Gastrocnemius medialis (tissue), 4 donors: Measurements from ENCODE around the gene ELP2.

ENCODE experiments used
- POLR2A ChIP-seq, 2 donors: fragments of 450-650 bp; IDR thresholded peaks; one replicate each; pipeline ENCODE4 v1.6.1; 2017; ENCODE audit warnings: antibody characterized with exemption in 2 of 2, mild to moderate bottlenecking in 2 of 2, moderate library complexity in 2 of 2
- TF ChIP-seq, protein P1 (sequence below), 5 experiments: fragments of 450-650 bp in 3 of 5; fragments of 200-600 bp in 2 of 5; sonication (generic) in 2 of 5; IDR thresholded peaks in 4 of 5; conservative IDR thresholded peaks in 1 of 5; 1 replicate in 4 of 5; 2 replicates in 1 of 5; pipeline ENCODE4 v1.5.1; 2016 to 2019; ENCODE audit warnings: antibody characterized with exemption in 5 of 5, mild to moderate bottlenecking in 3 of 5, moderate library complexity in 3 of 5

DNA sequence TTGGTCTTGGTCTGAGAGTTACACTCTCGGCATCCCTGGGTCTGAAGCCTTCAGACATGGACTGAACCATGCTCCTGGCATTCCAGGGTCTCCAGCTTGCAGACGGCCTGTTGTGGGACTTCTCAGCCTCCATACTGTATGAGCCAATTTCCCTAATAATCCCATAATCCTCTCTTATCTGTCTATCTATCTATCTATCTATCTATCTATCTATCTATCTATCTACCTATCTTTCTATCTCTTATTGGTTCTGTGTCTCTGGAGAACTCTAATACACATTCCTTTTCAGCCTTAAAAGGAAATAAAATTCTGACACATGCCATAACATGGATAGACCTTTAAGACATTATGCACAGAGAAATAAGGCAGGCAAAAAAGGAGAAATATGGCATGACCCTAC lies 24.9 kb upstream of the ELP2 start:
- TF ChIP-seq, protein P1, sequence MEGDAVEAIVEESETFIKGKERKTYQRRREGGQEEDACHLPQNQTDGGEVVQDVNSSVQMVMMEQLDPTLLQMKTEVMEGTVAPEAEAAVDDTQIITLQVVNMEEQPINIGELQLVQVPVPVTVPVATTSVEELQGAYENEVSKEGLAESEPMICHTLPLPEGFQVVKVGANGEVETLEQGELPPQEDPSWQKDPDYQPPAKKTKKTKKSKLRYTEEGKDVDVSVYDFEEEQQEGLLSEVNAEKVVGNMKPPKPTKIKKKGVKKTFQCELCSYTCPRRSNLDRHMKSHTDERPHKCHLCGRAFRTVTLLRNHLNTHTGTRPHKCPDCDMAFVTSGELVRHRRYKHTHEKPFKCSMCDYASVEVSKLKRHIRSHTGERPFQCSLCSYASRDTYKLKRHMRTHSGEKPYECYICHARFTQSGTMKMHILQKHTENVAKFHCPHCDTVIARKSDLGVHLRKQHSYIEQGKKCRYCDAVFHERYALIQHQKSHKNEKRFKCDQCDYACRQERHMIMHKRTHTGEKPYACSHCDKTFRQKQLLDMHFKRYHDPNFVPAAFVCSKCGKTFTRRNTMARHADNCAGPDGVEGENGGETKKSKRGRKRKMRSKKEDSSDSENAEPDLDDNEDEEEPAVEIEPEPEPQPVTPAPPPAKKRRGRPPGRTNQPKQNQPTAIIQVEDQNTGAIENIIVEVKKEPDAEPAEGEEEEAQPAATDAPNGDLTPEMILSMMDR (IDR thresholded peaks at IDR 0.05 in 4 of 5, conservative IDR thresholded peaks at IDR 0.05 in 1 of 5): no peak
- TF ChIP-seq POLR2A (IDR thresholded peaks at IDR 0.05): no peak
